A549 (cell line): Measurements from ENCODE around the gene OXT. TPM values are rescaled to one million over a fixed set of nuclear protein-coding genes. Genes with fewer than 3 reads are reported as not detected.

Experiments used
- ATAC-seq, 2 experiments: fragments of 200-7000 bp in 1 of 2; fragments of >200 bp in 1 of 2; cut with Nextera tagmentation in 1 of 2; cut with Tn5 transposase in 1 of 2; 3 replicates each; pipeline versions ENCODE4 v1.8.0 to v1.9.1; 2018 to 2020; ENCODE audit warnings: mild to moderate bottlenecking in 1 of 2, moderate library complexity in 1 of 2
- CTCF ChIA-PET: fragments of 300-600 bp; sonication (Branson Sonifier 250); formaldehyde crosslinking; extraction: SDS; loops from one replicate; lab custom pipeline; 2021; ENCODE audit warnings: antibody characterized with exemption, inconsistent platforms; lab: Yijun Ruan, JAX
- POLR2A ChIA-PET: fragments of 350-600 bp; formaldehyde crosslinking; extraction: SDS; loops from one replicate; lab custom pipeline; 2021; ENCODE audit warnings: antibody characterized with exemption, inconsistent platforms; lab: Yijun Ruan, JAX
- DNase-seq, 2 experiments: peaks; one replicate each; pipeline versions ENCODE4 v3.0.0 to v3.0.0-alpha.2; 2011 to 2016; ENCODE audit warnings: low read depth in 1 of 2, low spot score in 1 of 2
- FAIRE-seq: peaks from 2 replicates; lab custom pipeline; 2011; peaks lifted over from hg19 to GRCh38; lab: Jason Lieb, UNC
- H3K27ac ChIP-seq, 2 experiments: fragments of >200 bp; sonication (Bioruptor Twin); formaldehyde crosslinking; 3 replicates each; pipeline ENCODE4 v1.5.1; 2016 to 2017
- H3K4me1 ChIP-seq: fragments of >200 bp; sonication (Bioruptor Twin); formaldehyde crosslinking; 3 replicates; pipeline ENCODE4 v1.6.1; 2016
- H3K4me2 ChIP-seq: fragments of >200 bp; sonication (Bioruptor Twin); formaldehyde crosslinking; 3 replicates; pipeline ENCODE4 v1.6.1; 2016
- H3K4me3 ChIP-seq: fragments of >200 bp; sonication (Bioruptor Twin); formaldehyde crosslinking; 3 replicates; pipeline ENCODE4 v1.5.1; 2016
- H3K9me3 ChIP-seq: fragments of >200 bp; sonication (Bioruptor Twin); formaldehyde crosslinking; 3 replicates; pipeline ENCODE4 v1.6.1; 2016
- CBX8 ChIP-seq: fragments of 200-600 bp; sonication (generic); IDR thresholded peaks from 2 replicates; pipeline ENCODE4 v1.6.1; 2016
- CEBPB ChIP-seq, 2 experiments: fragments of >200 bp in 1 of 2; sonication (Bioruptor Twin) in 1 of 2; formaldehyde crosslinking in 1 of 2; IDR thresholded peaks; 2 replicates each; pipeline ENCODE4 v1.6.1; 2012 to 2016
- EHMT2 ChIP-seq: fragments of 200-600 bp; sonication (generic); IDR thresholded peaks from 2 replicates; pipeline ENCODE4 v1.6.1; 2016; ENCODE audit warnings: antibody characterized with exemption, low read depth, mild to moderate bottlenecking, moderate library complexity
- HDAC2 ChIP-seq: fragments of 200-600 bp; sonication (generic); IDR thresholded peaks from 2 replicates; pipeline ENCODE4 v1.6.1; 2016
- HOXB13 ChIP-seq: fragments of 250-450 bp; sonication (Bioruptor Pico); IDR thresholded peaks from 2 replicates; pipeline ENCODE4 v1.5.0; 2020; ENCODE audit warnings: low read depth, mild to moderate bottlenecking, moderate library complexity
- HOXB5 ChIP-seq: fragments of 250-450 bp; sonication (Bioruptor Pico); IDR thresholded peaks from 2 replicates; pipeline ENCODE4 v1.5.0; 2020; ENCODE audit warnings: mild to moderate bottlenecking, moderate library complexity
- KDM1A ChIP-seq: fragments of 200-600 bp; sonication (generic); IDR thresholded peaks from 2 replicates; pipeline ENCODE4 v1.6.1; 2016; ENCODE audit warnings: low read depth, mild to moderate bottlenecking
- NFE2L2 ChIP-seq: fragments of 150-350 bp; conservative IDR thresholded peaks from 2 replicates; pipeline ENCODE4 v1.6.1; 2014; ENCODE audit warnings: low read length
- NPAS2 ChIP-seq: fragments of 250-450 bp; sonication (Bioruptor Pico); IDR thresholded peaks from 2 replicates; pipeline ENCODE4 v1.8.0; 2022; ENCODE audit warnings: mild to moderate bottlenecking, moderate library complexity, borderline replicate concordance
- RAD21 ChIP-seq, 2 experiments: fragments of >200 bp in 1 of 2; sonication (Bioruptor Twin) in 1 of 2; formaldehyde crosslinking in 1 of 2; IDR thresholded peaks in 1 of 2; conservative IDR thresholded peaks in 1 of 2; 2 replicates in 1 of 2; 3 replicates in 1 of 2; pipeline ENCODE4 v1.6.1; 2012 to 2018; ENCODE audit warnings: inconsistent platforms in 1 of 2
- RFX5 ChIP-seq: fragments of 450-650 bp; IDR thresholded peaks from 2 replicates; pipeline ENCODE4 v1.7.1; 2014; ENCODE audit warnings: antibody characterized with exemption, mild to moderate bottlenecking, moderate library complexity
- WGBS: methylation state at CpG from one replicate; pipeline ENCODE4 v1.1.6; 2017; ENCODE audit errors: missing lambda C conversion rate; 5-methylcytosine and 5-hydroxymethylcytosine counted together
- polyA plus RNA-seq, 4 experiments: library from polyadenylated mRNA; depleted of rRNA in 3 of 4; stranded (reverse); fragments of >200 nt; fragmentation: RNase III in 1 of 4; extraction: RNeasy Plus Mini Kit Qiagen cat#74134 plus additional on column Dnase treatment in 1 of 4; gene quantifications; 2 replicates in 3 of 4; 3 replicates in 1 of 4; pipeline ENCODE4 v1.2.3, GENCODE V29; 2011 to 2017
- TF ChIP-seq, protein P1 (sequence below): fragments of 450-650 bp; IDR thresholded peaks from 2 replicates; pipeline ENCODE4 v1.6.1; 2014; ENCODE audit warnings: antibody characterized with exemption
- TF ChIP-seq, protein P2 (sequence below): IDR thresholded peaks from 2 replicates; pipeline ENCODE4 v1.6.1; 2012
- TF ChIP-seq, protein P3 (sequence below): fragments of >200 bp; sonication (Bioruptor Twin); formaldehyde crosslinking; IDR thresholded peaks from 3 replicates; pipeline ENCODE4 v1.6.1; 2016

OXT gene
- polyA plus RNA-seq, 2 of the 4 experiments (the other 2 are of a cell fraction), result not detected

DNA sequence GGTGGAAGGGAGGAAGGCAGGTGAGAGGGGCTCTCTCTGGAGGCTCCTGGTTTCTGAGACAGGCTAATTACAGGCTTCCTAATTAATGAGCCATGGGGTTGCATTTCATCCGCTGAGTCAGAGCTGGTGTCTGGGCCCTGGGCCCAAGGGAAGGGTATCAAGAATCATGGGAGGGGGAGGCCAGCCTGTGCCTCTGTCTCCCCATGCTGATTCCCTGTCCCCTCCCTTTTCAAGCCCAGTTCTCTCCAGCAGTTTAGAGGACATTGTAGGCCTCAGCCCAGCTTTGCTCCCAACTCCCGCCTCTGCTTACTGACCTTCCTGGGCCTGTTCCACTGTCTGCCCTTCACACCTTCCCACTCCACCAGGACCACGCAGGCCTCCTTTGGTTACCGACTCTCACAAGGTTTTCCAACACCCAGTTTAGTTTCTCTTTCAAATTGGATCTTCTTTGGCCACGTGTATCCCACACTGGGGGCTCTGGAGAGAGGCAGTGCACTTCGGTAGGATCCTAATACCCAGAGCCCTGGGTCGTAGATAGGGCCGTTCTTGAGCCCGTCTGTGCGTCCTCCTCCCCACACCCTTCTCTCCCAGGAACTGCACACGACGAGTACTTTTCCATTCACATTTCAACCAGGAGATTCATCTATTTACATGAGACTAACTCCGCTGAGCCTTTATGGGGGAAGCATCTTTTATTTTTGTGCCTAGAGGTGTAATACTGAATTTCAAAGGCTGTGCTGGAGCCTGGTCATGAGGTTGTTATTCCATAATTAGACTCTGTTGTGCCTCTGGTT lies 31.4 kb downstream of the OXT start:
- no peak overlapping the region for H3K4me3 ChIP-seq
- CTCF ChIA-PET, result interaction anchor here (1.1 to 14.7 kb wide), 3 partner anchors 15 to 49 kb away, joined by 3 to 108 read pairs (median 29); no protein-coding TSS in a partner anchor
- peaks cover 6% of the 10 kb centered on the region; the same call in 1 of the 3 replicates for H3K4me1 ChIP-seq
- DNase-seq (no peak), ATAC-seq (peak; percentile 16 to 25; a peak in 2 of 6 replicates), FAIRE-seq (no peak)
- POLR2A ChIA-PET, result no interaction called here
- no peaks in the 10 kb centered on the region for H3K9me3 ChIP-seq
- H3K4me2 ChIP-seq, result no peak overlapping the region
- 0 out of 6 replicates have a peak overlapping the region, but pooled peaks of 1 of the 2 experiments have one; percentile 9 for H3K27ac ChIP-seq
- TF ChIP-seq HOXB5, result no peak
- TF ChIP-seq RFX5, result no peak
- no peak for TF ChIP-seq HOXB13 (CRISPR knock-in tag)
- TF ChIP-seq KDM1A, result no peak
- TF ChIP-seq, protein P1, sequence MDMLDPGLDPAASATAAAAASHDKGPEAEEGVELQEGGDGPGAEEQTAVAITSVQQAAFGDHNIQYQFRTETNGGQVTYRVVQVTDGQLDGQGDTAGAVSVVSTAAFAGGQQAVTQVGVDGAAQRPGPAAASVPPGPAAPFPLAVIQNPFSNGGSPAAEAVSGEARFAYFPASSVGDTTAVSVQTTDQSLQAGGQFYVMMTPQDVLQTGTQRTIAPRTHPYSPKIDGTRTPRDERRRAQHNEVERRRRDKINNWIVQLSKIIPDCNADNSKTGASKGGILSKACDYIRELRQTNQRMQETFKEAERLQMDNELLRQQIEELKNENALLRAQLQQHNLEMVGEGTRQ, result no peak
- WGBS, result 90% methylated on average over 13 of the region's 13 CpGs

GRCh38 chr20:3103369-3104032 lies 32.1 kb downstream of the OXT start:
- no peak overlapping the region for H3K27ac ChIP-seq
- CTCF ChIA-PET, result interaction anchor here (1.0 to 14.7 kb wide), 5 partner anchors 8 to 50 kb away, joined by 3 to 108 read pairs (median 6); no protein-coding TSS in a partner anchor
- peak overlapping the region; percentile 12; the same call in 1 of the 3 replicates for H3K4me2 ChIP-seq
- DNase-seq (no peak), ATAC-seq (peak; percentile 9 to 28; a peak in 4 of 6 replicates), FAIRE-seq (no peak)
- H3K4me1 ChIP-seq, result peaks cover 6% of the 10 kb centered on the region; the same call in 1 of the 3 replicates
- POLR2A ChIA-PET, result no interaction called here
- TF ChIP-seq NPAS2, result no peak
- TF ChIP-seq CEBPB (IDR thresholded peaks at IDR 0.05), result peak; percentile 16 to 18; a peak in 1 of 4 replicates
- no peak overlapping the region for H3K4me3 ChIP-seq
- 43% methylated on average over 3 of the region's 3 CpGs for WGBS
- H3K9me3 ChIP-seq, result no peaks in the 10 kb centered on the region

DNA sequence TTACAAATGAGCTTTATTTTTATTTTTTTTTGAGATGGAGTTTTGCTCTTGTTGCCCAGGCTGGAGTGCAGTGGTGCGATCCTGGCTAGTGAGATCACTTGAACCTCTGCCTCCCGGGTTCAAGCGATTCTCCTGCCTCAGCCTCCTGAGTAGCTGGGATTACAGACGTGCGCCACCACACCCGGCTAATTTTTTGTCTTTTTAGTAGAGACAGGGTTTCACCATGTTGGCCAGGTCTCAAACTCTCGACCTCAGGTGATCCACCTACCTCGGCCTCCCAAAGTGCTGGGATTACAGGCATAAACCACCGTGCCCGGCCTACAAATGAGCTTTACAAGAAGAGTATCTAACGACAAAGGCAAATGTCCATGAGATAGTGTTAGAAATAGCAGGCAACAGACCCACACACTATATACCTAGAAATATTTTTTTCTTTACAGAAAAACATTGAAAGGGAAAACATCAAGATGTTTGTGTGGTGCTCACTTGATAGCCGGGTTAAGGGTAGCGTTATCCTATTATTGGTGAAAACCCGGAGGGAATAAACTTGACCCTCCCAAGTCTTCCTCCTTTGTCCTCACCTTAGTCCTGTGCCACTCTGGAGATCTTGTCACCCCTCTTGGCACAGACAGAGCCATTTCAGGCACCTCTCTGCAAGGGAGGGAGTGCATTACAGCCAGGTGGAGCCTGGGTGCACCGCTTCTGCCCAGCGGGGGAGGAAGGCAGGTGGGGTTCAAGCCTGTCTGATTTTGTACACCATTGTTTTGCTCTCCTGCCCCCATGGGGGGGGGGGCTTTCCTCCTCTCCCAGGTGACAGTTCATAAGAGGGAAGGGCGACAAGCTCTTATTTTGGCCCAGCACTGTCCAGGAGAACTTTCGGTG lies 34.1 kb downstream of the OXT start:
- no peak for DNase-seq
- no peak for ATAC-seq
- H3K4me3 ChIP-seq, result no peak overlapping the region
- H3K27ac ChIP-seq, result no peak overlapping the region
- 91% methylated on average over 18 of the region's 18 CpGs for WGBS
- TF ChIP-seq RAD21 (conservative IDR thresholded peaks at IDR 0.05 in 1 of 2, IDR thresholded peaks at IDR 0.05 in 1 of 2) (no peak), NFE2L2 (no peak), KDM1A (no peak), NPAS2 (no peak), CBX8 (no peak), CEBPB (IDR thresholded peaks at IDR 0.05) (no peak), RFX5 (no peak), EHMT2 (no peak), HDAC2 (no peak)
- TF ChIP-seq, protein P2, sequence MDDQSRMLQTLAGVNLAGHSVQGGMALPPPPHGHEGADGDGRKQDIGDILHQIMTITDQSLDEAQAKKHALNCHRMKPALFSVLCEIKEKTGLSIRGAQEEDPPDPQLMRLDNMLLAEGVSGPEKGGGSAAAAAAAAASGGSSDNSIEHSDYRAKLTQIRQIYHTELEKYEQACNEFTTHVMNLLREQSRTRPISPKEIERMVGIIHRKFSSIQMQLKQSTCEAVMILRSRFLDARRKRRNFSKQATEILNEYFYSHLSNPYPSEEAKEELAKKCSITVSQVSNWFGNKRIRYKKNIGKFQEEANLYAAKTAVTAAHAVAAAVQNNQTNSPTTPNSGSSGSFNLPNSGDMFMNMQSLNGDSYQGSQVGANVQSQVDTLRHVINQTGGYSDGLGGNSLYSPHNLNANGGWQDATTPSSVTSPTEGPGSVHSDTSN, result no peak
- TF ChIP-seq, protein P3, sequence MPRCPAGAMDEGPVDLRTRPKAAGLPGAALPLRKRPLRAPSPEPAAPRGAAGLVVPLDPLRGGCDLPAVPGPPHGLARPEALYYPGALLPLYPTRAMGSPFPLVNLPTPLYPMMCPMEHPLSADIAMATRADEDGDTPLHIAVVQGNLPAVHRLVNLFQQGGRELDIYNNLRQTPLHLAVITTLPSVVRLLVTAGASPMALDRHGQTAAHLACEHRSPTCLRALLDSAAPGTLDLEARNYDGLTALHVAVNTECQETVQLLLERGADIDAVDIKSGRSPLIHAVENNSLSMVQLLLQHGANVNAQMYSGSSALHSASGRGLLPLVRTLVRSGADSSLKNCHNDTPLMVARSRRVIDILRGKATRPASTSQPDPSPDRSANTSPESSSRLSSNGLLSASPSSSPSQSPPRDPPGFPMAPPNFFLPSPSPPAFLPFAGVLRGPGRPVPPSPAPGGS, result no peak
- H3K4me1 ChIP-seq, result peaks cover 6% of the 10 kb centered on the region; the same call in 1 of the 3 replicates
- no peak overlapping the region for H3K4me2 ChIP-seq
- POLR2A ChIA-PET, result no interaction called here
- H3K9me3 ChIP-seq, result no peaks in the 10 kb centered on the region
- FAIRE-seq, result no peak
- CTCF ChIA-PET, result interaction anchor here (0.6 to 14.7 kb wide), 8 partner anchors 9 to 264 kb away, joined by 3 to 108 read pairs (median 4); no protein-coding TSS in a partner anchor
